Activated T-helper 17 cell treated with anti-CD3 and anti-CD28 coated beads, Interleukin-2, amount 50 U/mL, for 72 hours (primary cell): ENCODE measurements around the gene MRNIP. TPM values are rescaled to one million over a fixed set of nuclear protein-coding genes. Genes with fewer than 3 reads are reported as not detected.

Source experiments
- ATAC-seq: fragments of 150-1000 bp; cut with Tn5 transposase; replicated peaks from 2 replicates; pipeline ENCODE4 v1.10.0; 2021; ENCODE audit warnings: mild to moderate bottlenecking, moderate library complexity
- H3K27ac Mint-ChIP-seq: one replicate; pipeline ENCODE4 v1.8.0; 2022; ENCODE audit warnings: mixed read lengths
- H3K27me3 Mint-ChIP-seq: one replicate; pipeline ENCODE4 v1.8.0; 2022; ENCODE audit warnings: mixed read lengths
- H3K36me3 Mint-ChIP-seq: one replicate; pipeline ENCODE4 v1.8.0; 2022; ENCODE audit warnings: low read depth, mild to moderate bottlenecking, mixed read lengths
- H3K4me1 Mint-ChIP-seq: one replicate; pipeline ENCODE4 v1.8.0; 2022; ENCODE audit warnings: mixed read lengths
- H3K4me3 Mint-ChIP-seq: one replicate; pipeline ENCODE4 v1.8.0; 2022; ENCODE audit warnings: mild to moderate bottlenecking, mixed read lengths
- H3K9me3 Mint-ChIP-seq: one replicate; pipeline ENCODE4 v1.8.0; 2022; ENCODE audit warnings: mixed read lengths
- total RNA-seq, 2 donors: library from RNA; stranded (reverse); gene quantifications; one replicate each; pipeline ENCODE4 v1.2.3, GENCODE V29; 2022

Gene MRNIP
- total RNA-seq, 2 donors from 2014 or later = 17.4 to 35.2 TPM

DNA sequence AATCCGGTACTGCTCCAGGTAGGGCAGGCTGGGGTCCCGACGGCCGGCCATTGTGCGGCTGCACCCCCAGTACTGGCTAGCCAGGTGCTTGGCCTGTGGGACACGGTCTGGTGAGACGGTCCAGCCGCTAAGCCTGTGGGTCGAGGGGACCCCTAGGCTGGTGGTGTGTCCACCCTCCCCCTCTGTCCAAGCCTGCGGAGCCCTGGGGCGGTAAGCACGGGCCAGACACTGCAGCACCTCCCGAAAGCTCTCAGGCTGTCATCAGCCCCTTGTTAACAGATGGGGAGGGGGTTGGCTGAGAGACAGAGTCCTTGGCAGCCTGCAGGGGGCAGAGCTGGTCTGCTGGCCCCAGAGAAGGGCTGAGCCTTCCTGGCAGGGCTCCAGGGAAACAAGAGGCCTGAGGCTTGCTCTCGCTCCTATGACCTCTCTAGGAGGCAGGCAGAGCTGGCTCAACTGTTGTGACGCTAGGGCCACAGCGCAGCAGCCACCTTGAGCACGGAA lies 11.8 kb upstream of the MRNIP start:
- ATAC-seq = peak; percentile 29
- peaks cover 44% of the 10 kb centered on the region for H3K36me3 Mint-ChIP-seq
- H3K4me1 Mint-ChIP-seq = no peaks in the 10 kb centered on the region
- H3K27ac Mint-ChIP-seq = peak overlapping the region; percentile 54
- H3K9me3 Mint-ChIP-seq = no peaks in the 10 kb centered on the region
- no peak overlapping the region for H3K4me3 Mint-ChIP-seq
- no peaks in the 10 kb centered on the region for H3K27me3 Mint-ChIP-seq

DNA sequence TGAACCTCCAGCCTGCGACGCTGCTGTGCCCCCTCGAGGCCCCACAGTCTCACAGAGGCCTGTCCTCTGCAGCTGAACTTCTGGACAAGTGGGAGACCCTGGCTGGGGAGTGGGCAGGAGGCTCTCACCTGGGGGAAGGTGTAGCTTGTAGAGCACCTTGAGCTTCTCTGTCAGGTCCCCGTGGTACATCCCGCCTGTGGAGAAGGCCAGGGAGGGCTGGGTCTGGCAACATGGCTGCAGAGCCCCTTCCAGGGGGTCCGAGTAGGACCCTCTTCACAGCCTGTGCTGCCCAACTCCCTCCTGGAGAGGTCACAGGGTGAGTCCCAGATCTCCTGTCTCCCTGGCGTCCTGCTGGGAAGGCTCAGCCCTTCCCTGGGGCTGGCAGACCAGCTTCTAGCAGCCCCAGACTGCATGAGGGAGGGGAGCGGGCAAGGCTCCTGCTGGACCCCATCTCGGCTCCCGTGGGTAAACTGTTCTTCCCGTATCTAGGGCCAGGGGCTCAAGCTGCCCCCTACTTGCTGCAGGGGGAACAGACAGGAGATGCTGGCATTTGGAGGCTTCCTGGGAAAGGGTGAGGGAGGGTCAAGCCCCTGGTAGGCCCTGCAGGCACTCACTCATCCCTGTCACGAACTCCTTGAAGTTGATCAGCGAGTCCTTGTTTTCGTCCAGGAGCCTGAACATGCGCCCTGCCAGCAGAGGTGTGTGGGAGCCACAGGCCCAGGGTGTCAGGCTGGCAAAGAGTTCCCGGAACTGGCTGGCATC lies 11.2 kb upstream of the MRNIP start:
- ATAC-seq = no peak
- Mint-ChIP-seq H3K4me1 (no peaks in the 10 kb centered on the region), H3K4me3 (no peak overlapping the region), H3K27ac (no peak overlapping the region), H3K9me3 (no peaks in the 10 kb centered on the region), H3K27me3 (no peaks in the 10 kb centered on the region), H3K36me3 (peaks cover 44% of the 10 kb centered on the region)

DNA sequence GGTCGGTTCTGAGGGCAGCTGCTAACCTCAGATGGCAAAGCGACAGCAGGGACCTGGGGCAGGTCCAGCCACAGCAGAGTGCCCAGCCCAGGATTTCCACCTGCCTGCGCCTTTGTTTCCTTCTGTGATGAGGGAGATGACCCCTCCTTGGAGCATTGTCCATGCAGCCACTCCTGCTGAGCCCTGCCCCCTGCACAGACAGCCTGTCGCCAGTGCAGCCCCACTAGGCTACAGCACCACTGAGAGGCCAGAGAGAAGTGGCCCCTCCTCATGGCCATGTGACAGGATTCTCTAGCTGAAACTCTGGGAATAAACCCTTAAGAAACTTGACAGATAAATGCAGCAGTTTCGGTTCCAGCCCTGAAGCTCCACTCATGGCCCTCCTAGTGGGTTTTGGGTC lies 10.5 kb upstream of the MRNIP start:
- H3K9me3 Mint-ChIP-seq = no peaks in the 10 kb centered on the region
- H3K4me3 Mint-ChIP-seq = no peak overlapping the region
- no peaks in the 10 kb centered on the region for H3K4me1 Mint-ChIP-seq
- peaks cover 44% of the 10 kb centered on the region for H3K36me3 Mint-ChIP-seq
- no peak overlapping the region for H3K27ac Mint-ChIP-seq
- no peak for ATAC-seq
- no peaks in the 10 kb centered on the region for H3K27me3 Mint-ChIP-seq

DNA sequence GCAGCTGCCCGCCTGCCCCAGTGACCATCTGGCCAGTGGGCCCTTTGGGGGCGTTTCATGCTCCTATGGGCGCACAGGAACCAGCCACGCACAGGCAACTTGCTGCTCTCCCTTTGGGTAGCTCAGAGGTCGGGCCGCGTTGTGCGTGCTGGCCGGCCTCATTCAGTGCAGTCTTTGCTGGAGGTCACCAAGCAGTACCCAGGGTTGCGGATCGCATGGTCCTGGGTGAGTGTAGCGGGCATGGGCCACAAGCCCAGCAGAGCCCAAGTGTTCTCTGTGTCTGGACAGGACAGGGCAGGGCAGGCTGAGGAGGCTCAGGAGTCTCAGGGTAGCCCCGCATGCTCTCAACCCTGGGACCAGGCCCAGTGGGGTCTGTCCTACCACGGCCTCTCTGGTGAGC lies 9.9 kb upstream of the MRNIP start:
- H3K27ac Mint-ChIP-seq = peak overlapping the region; percentile 28
- H3K36me3 Mint-ChIP-seq = peaks cover 44% of the 10 kb centered on the region
- no peaks in the 10 kb centered on the region for H3K9me3 Mint-ChIP-seq
- no peaks in the 10 kb centered on the region for H3K27me3 Mint-ChIP-seq
- no peak for ATAC-seq
- H3K4me1 Mint-ChIP-seq = no peaks in the 10 kb centered on the region
- H3K4me3 Mint-ChIP-seq = no peak overlapping the region

DNA sequence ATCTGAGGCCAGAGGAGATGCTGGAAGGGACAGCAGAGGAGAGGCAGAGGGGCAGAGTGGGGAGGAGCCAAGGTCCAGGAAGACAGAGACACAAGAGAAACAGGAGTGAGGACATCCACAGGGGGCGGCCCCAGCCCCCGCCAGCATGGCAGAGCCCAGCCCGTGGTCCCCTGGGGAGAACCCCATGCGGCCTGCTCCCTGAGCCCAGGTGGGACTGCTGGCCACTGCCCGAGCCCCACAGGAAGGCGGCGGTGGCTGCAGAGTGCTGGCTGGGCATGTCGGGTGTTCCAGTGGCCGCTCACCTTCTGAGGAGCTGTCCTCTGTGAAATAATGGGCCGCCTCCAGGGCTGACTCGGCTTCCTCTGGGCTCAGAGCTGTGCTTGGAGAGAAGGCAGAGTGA lies 8.9 kb upstream of the MRNIP start:
- H3K36me3 Mint-ChIP-seq = peaks cover 54% of the 10 kb centered on the region
- H3K4me3 Mint-ChIP-seq = no peak overlapping the region
- H3K9me3 Mint-ChIP-seq = no peaks in the 10 kb centered on the region
- no peak for ATAC-seq
- no peaks in the 10 kb centered on the region for H3K27me3 Mint-ChIP-seq
- no peaks in the 10 kb centered on the region for H3K4me1 Mint-ChIP-seq
- H3K27ac Mint-ChIP-seq = no peak overlapping the region

DNA sequence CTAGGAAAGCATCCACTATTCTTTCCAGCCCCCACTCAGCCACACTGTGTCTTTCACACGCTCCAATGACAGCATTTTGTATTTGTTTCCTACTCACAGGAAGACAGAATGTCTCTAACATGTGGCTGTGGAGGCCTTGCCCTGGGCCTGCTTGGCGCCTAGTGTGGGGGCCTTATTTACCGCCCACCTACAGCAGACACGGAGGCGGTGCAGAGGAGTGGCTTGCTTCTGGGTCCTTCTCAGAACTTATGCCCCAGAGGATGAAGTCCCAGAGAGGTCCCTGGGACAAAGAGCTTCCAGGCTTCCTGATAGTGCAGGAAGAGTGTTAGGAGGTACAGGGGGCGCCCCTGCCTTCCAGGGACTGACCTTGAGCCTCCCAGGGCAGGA lies 8.5 kb upstream of the MRNIP start:
- no peaks in the 10 kb centered on the region for H3K27me3 Mint-ChIP-seq
- no peak for ATAC-seq
- H3K27ac Mint-ChIP-seq = no peak overlapping the region
- H3K9me3 Mint-ChIP-seq = no peaks in the 10 kb centered on the region
- H3K36me3 Mint-ChIP-seq = peaks cover 56% of the 10 kb centered on the region
- H3K4me3 Mint-ChIP-seq = no peak overlapping the region
- no peaks in the 10 kb centered on the region for H3K4me1 Mint-ChIP-seq

DNA sequence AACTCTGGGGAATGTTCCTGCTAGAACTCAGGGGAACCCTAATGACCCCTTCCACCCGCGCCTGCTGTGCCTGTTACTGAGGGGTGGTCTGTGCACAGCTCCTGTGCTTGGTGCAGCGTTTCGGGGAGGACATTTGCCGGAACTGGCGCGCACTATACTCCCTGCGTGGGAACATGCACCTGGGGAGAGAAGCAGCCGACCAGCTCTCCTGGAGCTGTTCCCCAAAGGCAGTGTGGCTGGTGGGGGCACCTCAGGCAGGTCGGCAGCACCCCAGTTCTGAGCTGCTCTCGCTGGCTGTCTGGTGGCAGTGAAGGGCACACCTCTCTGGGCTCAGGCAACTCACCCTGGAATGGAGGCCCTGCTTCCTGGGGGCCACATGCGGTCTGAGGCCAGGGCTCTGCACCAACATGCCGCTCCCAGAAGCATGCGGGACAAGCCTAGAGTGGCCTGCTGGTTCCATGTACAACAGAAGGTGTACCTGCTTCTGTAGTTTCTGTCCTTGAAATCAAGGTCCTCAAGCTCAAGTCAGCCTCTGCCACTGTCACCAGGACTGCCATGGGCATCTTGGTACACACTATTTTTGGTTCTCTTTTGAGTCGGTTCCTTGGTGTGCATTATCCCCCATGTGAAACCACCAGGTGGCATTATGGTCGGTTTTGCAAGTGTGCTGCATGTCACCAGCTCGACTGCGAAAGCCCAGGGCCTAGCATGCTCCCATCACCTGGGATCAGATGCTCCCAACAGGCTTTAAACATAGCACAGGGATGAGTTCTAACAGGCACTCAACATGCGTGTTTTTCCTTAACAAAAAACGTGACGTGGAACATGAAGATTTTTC lies 7.8 kb upstream of the MRNIP start:
- Mint-ChIP-seq H3K4me3 (no peak overlapping the region), H3K27ac (no peak overlapping the region), H3K9me3 (no peaks in the 10 kb centered on the region), H3K27me3 (no peaks in the 10 kb centered on the region), H3K36me3 (peaks cover 56% of the 10 kb centered on the region), H3K4me1 (no peaks in the 10 kb centered on the region)
- ATAC-seq = peak; percentile 68

GRCh38 chr5:179865491-179866240 lies 7.0 kb upstream of the MRNIP start:
- H3K36me3 Mint-ChIP-seq = peaks cover 52% of the 10 kb centered on the region
- ATAC-seq = no peak
- no peaks in the 10 kb centered on the region for H3K9me3 Mint-ChIP-seq
- H3K27me3 Mint-ChIP-seq = no peaks in the 10 kb centered on the region
- H3K4me3 Mint-ChIP-seq = no peak overlapping the region
- no peaks in the 10 kb centered on the region for H3K4me1 Mint-ChIP-seq
- no peak overlapping the region for H3K27ac Mint-ChIP-seq

GRCh38 chr5:179864686-179865085 lies 6.1 kb upstream of the MRNIP start:
- H3K4me1 Mint-ChIP-seq = no peaks in the 10 kb centered on the region
- no peaks in the 10 kb centered on the region for H3K9me3 Mint-ChIP-seq
- H3K36me3 Mint-ChIP-seq = peaks cover 50% of the 10 kb centered on the region
- no peak for ATAC-seq
- no peak overlapping the region for H3K4me3 Mint-ChIP-seq
- no peak overlapping the region for H3K27ac Mint-ChIP-seq
- H3K27me3 Mint-ChIP-seq = no peaks in the 10 kb centered on the region

GRCh38 chr5:179863449-179864085 lies 5.0 kb upstream of the MRNIP start:
- Mint-ChIP-seq H3K4me3 (no peak overlapping the region), H3K27ac (no peak overlapping the region), H3K36me3 (peaks cover 48% of the 10 kb centered on the region), H3K27me3 (no peaks in the 10 kb centered on the region), H3K4me1 (no peaks in the 10 kb centered on the region), H3K9me3 (no peaks in the 10 kb centered on the region)
- no peak for ATAC-seq

GRCh38 chr5:179862891-179863290 lies 4.3 kb upstream of the MRNIP start:
- H3K4me3 Mint-ChIP-seq = no peak overlapping the region

DNA sequence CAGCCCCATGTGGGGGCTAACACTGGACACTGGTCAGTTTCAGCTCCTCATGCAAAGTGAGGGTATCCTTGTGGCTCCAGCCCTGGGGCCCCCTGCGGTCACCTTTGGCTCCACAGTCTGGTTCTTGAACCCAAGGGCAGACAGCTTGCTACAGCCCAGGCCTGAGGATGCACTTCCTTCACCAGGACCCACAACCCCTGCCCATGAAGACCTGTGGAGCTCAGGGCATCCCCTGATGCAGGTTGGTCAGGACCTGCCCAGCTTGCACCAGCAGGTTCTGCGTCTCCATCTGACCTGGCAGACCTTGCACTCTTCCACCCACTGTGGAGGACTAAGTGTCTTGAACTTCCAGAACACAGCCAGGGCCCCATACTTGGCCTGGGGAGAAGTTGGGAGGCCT lies 3.7 kb upstream of the MRNIP start:
- no peaks in the 10 kb centered on the region for H3K9me3 Mint-ChIP-seq
- H3K4me3 Mint-ChIP-seq = no peak overlapping the region
- H3K27ac Mint-ChIP-seq = no peak overlapping the region
- no peaks in the 10 kb centered on the region for H3K27me3 Mint-ChIP-seq
- H3K4me1 Mint-ChIP-seq = peaks cover 3% of the 10 kb centered on the region
- no peak for ATAC-seq
- H3K36me3 Mint-ChIP-seq = peaks cover 38% of the 10 kb centered on the region

More at GRCh38 chr5:179862891-179863290, 4.3 kb upstream of the MRNIP start:
- no peaks in the 10 kb centered on the region for H3K27me3 Mint-ChIP-seq
- peaks cover 42% of the 10 kb centered on the region for H3K36me3 Mint-ChIP-seq
- peaks cover 3% of the 10 kb centered on the region for H3K4me1 Mint-ChIP-seq
- no peak overlapping the region for H3K27ac Mint-ChIP-seq
- ATAC-seq = no peak
- H3K9me3 Mint-ChIP-seq = no peaks in the 10 kb centered on the region

DNA sequence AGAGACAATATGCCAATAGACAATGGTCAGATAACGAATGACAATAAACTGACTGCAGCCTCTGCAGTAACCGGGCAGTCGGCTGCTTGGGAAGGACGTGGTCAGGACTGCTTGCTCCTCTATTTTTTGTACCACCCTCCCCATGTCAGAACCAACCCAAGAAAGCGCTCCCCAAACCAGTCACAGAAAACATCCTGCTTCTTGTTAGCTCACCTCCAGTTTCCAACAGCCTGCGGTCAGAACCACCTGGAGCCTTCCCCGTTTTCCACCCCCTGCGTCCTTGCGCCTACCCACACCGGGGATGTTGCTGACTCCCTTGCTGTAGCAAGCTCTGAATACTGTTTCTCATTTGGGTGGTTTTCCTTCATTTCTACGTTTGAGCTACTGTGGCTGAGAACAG lies 1.7 kb upstream of the MRNIP start:
- Mint-ChIP-seq H3K4me3 (peak overlapping the region; percentile 91), H3K27me3 (no peaks in the 10 kb centered on the region), H3K9me3 (no peaks in the 10 kb centered on the region), H3K4me1 (peaks cover 3% of the 10 kb centered on the region), H3K36me3 (peaks cover 26% of the 10 kb centered on the region), H3K27ac (no peak overlapping the region)
- no peak for ATAC-seq

- H3K4me1 Mint-ChIP-seq = peaks cover 3% of the 10 kb centered on the region
- no peaks in the 10 kb centered on the region for H3K9me3 Mint-ChIP-seq
- peak; percentile 71 for ATAC-seq
Measured at GRCh38 chr5:179858241-179858585, 404 bp downstream of the MRNIP start.

More at GRCh38 chr5:179858241-179858585, 404 bp downstream of the MRNIP start:
- Mint-ChIP-seq H3K36me3 (peaks cover 12% of the 10 kb centered on the region), H3K27me3 (no peaks in the 10 kb centered on the region), H3K27ac (peak overlapping the region; percentile 87), H3K4me3 (peak overlapping the region; percentile 91)
